Chondrocyte (in vitro differentiated cells): ENCODE results near the gene NAV3. TPM values are rescaled to one million over a fixed set of nuclear protein-coding genes. Genes with fewer than 3 reads are reported as not detected.

Experiments
- DNase-seq: peaks from one replicate; pipeline ENCODE4 v3.0.0; 2021; ENCODE audit warnings: mixed read lengths, low spot score
- H3K27ac Mint-ChIP-seq: one replicate; pipeline ENCODE4 v1.8.0; 2021; ENCODE audit warnings: mild to moderate bottlenecking, moderate library complexity, mixed read lengths; ENCODE audit not compliant: unreplicated experiment
- H3K27me3 Mint-ChIP-seq: 2 replicates; pipeline ENCODE4 v1.8.0; 2021; ENCODE audit warnings: low read depth, mixed read lengths
- H3K36me3 Mint-ChIP-seq: 2 replicates; pipeline ENCODE4 v1.8.0; 2021; ENCODE audit warnings: low read depth, mixed read lengths
- H3K4me1 Mint-ChIP-seq: 2 replicates; pipeline ENCODE4 v1.8.0; 2021; ENCODE audit warnings: low read depth, mild to moderate bottlenecking, mixed read lengths
- H3K4me3 Mint-ChIP-seq: one replicate; pipeline ENCODE4 v1.8.0; 2021; ENCODE audit warnings: mild to moderate bottlenecking, moderate library complexity, mixed read lengths; ENCODE audit not compliant: unreplicated experiment
- H3K9me3 Mint-ChIP-seq: 2 replicates; pipeline ENCODE4 v1.8.0; 2021; ENCODE audit warnings: low read depth, mixed read lengths
- CTCF ChIP-seq: fragments of 200-600 bp; sonication (generic); IDR thresholded peaks from 2 replicates; pipeline ENCODE4 v1.5.0; 2021; ENCODE audit warnings: antibody characterized with exemption, mild to moderate bottlenecking, moderate library complexity
- total RNA-seq: library from RNA; stranded (reverse); gene quantifications from 3 replicates; pipeline ENCODE4 v1.2.1, GENCODE V29; 2021

NAV3 gene
- total RNA-seq, 1 donor from 2014 or later = 29.9 TPM

GRCh38 chr12:78118036-78118435 lies 287.3 kb downstream of the NAV3 start:
- Mint-ChIP-seq H3K9me3 (peaks cover 9% of the 10 kb centered on the region), H3K27ac (peak overlapping the region; percentile 38), H3K27me3 (no peaks in the 10 kb centered on the region), H3K4me1 (peaks cover 25% of the 10 kb centered on the region), H3K4me3 (no peak overlapping the region), H3K36me3 (peaks cover 6% of the 10 kb centered on the region)
- TF ChIP-seq CTCF = peak; percentile 54
- no peak for DNase-seq

GRCh38 chr12:78118486-78118885 lies 287.8 kb downstream of the NAV3 start:
- peaks cover 6% of the 10 kb centered on the region for H3K36me3 Mint-ChIP-seq
- no peaks in the 10 kb centered on the region for H3K27me3 Mint-ChIP-seq
- peaks cover 25% of the 10 kb centered on the region for H3K4me1 Mint-ChIP-seq
- no peak for TF ChIP-seq CTCF
- H3K9me3 Mint-ChIP-seq = peaks cover 9% of the 10 kb centered on the region
- no peak for DNase-seq
- no peak overlapping the region for H3K4me3 Mint-ChIP-seq
- peak overlapping the region; percentile 38 for H3K27ac Mint-ChIP-seq

GRCh38 chr12:78119351-78119918 lies 288.7 kb downstream of the NAV3 start:
- no peak for TF ChIP-seq CTCF
- peak; percentile 56 for DNase-seq
- Mint-ChIP-seq H3K36me3 (peaks cover 5% of the 10 kb centered on the region), H3K27ac (no peak overlapping the region), H3K4me1 (peaks cover 25% of the 10 kb centered on the region), H3K27me3 (no peaks in the 10 kb centered on the region), H3K9me3 (peaks cover 1% of the 10 kb centered on the region), H3K4me3 (no peak overlapping the region)

GRCh38 chr12:78120306-78120705 lies 289.6 kb downstream of the NAV3 start:
- DNase-seq = no peak
- Mint-ChIP-seq H3K36me3 (peaks cover 5% of the 10 kb centered on the region), H3K27me3 (no peaks in the 10 kb centered on the region), H3K27ac (peak overlapping the region; percentile 24), H3K9me3 (no peaks in the 10 kb centered on the region), H3K4me3 (no peak overlapping the region), H3K4me1 (peaks cover 25% of the 10 kb centered on the region)
- TF ChIP-seq CTCF = no peak

GRCh38 chr12:78120866-78121560 lies 290.3 kb downstream of the NAV3 start:
- no peak for DNase-seq
- Mint-ChIP-seq H3K27ac (no peak overlapping the region), H3K27me3 (no peaks in the 10 kb centered on the region), H3K4me1 (peaks cover 25% of the 10 kb centered on the region), H3K36me3 (peaks cover 5% of the 10 kb centered on the region), H3K9me3 (no peaks in the 10 kb centered on the region), H3K4me3 (no peak overlapping the region)
- TF ChIP-seq CTCF = peak; percentile 82
